ENCODE data around the gene KMT2D.

DNA sequence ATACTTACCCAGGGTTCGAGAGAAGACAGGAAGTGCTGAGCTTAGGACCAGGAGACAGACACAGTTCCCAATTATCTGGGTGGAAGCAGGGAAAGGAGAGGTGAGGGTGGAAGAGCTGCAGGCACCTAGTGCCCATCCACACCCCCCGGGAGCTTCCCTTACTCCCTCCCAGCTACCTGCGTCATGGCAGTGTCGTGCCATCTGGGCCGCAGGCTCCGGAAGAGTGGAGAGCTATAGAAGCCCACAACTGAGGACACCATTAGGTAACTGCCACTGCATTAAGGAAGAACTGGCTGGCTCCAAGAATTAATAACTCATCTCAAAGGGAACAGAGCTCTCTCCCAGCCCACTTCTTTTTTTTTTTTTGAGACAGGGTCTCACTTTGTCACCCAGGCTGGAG lies 39.8 kb upstream of the KMT2D start:
- TF ChIP-seq, protein P1, sequence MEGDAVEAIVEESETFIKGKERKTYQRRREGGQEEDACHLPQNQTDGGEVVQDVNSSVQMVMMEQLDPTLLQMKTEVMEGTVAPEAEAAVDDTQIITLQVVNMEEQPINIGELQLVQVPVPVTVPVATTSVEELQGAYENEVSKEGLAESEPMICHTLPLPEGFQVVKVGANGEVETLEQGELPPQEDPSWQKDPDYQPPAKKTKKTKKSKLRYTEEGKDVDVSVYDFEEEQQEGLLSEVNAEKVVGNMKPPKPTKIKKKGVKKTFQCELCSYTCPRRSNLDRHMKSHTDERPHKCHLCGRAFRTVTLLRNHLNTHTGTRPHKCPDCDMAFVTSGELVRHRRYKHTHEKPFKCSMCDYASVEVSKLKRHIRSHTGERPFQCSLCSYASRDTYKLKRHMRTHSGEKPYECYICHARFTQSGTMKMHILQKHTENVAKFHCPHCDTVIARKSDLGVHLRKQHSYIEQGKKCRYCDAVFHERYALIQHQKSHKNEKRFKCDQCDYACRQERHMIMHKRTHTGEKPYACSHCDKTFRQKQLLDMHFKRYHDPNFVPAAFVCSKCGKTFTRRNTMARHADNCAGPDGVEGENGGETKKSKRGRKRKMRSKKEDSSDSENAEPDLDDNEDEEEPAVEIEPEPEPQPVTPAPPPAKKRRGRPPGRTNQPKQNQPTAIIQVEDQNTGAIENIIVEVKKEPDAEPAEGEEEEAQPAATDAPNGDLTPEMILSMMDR (IDR thresholded peaks at IDR 0.05): no peak
- TF ChIP-seq EP300 (IDR thresholded peaks at IDR 0.05) (no peak), POLR2A (IDR thresholded peaks at IDR 0.05) (no peak), POLR2AphosphoS5 (IDR thresholded peaks at IDR 0.05) (no peak)
